GM18867 (cell line): Measurements from ENCODE around the gene DNAH14.
"Not testable (repeated sequence)": the region's sequence is repeated elsewhere in the genome, so short reads cannot be mapped to it uniquely, and the experiment has no call there.

Source experiments
- ATAC-seq: cut with Tn5 transposase; IDR thresholded peaks from one replicate; pipeline ENCODE4 v1.9.1; 2021; ENCODE audit warnings: mild to moderate bottlenecking, moderate library complexity; ENCODE audit not compliant: unreplicated experiment

DNAH14 gene

GRCh38 chr1:224989615-224990014, 60.1 kb downstream of the DNAH14 start:
- ATAC-seq: no peak

- not testable (repeated sequence) for ATAC-seq
Observed at GRCh38 chr1:224991550-224991949, 62.1 kb downstream of the DNAH14 start.

- ATAC-seq: no peak
Observed at GRCh38 chr1:224995602-224996001, 66.1 kb downstream of the DNAH14 start.

GRCh38 chr1:224996266-224996665, 66.8 kb downstream of the DNAH14 start:
- ATAC-seq: no peak

GRCh38 chr1:224998185-224998584, 68.7 kb downstream of the DNAH14 start:
- no peak for ATAC-seq

DNA sequence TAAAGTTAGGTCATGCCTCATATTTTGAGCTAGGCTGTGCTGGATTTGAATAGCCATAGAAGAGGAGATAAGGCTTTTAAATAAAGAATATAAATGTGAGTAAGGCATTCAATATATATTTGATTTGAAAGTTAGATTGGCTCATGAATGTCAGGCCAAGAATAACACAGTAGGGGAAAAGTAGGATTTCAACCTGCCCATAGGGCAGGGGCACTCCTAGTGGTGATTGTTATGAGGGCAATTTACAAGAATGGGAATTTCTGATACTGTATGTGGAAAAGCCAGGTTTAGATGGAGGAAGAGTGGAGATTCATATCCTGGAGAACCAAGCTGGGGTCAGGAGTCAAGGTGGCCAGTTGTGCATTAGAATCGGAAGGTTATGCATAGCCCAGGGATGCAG, 74.9 kb downstream of the DNAH14 start:
- ATAC-seq: no peak

DNA sequence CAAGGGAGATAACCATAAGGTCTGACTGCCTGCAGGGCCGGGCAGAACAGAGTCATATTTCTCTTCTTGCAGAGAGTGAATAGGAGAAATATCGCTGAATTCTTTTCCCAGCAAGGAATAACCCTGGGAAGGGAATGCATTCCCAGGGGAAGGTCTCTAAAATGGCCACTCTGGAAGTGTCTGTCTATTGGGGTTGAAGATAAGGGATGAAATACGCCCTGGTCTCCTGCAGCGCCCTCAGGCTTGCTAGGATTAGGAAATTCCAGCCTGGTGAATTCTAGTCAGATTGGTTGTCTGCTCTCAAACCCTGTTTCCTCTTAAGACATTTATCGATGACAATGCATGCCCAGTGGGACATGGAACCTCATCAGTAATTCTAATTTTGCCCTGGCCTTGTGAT, 76.9 kb downstream of the DNAH14 start:
- not testable (repeated sequence) for ATAC-seq

- ATAC-seq: not testable (repeated sequence)
Observed at GRCh38 chr1:225008050-225008449, 78.6 kb downstream of the DNAH14 start.

GRCh38 chr1:225021037-225021436, 91.6 kb downstream of the DNAH14 start:
- no peak for ATAC-seq

DNA sequence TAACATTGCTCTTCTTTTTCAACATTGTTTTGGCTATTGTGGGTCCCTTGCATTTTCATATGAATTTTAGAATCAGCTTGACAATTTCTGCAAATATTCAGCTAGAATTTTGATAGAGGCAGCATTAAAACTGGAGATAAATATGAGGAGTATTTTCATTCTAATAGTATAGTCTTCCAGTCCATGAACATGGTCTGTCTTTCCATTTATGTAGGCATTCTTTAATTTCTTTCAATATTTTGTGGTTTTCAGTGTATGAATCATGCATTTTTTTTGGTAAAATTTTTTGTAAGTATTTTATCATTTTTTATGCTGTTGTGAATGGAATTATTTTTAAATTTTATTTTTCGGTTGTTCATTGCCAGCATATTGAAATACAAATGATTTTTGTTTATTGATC, 97.2 kb downstream of the DNAH14 start:
- ATAC-seq: no peak

GRCh38 chr1:225036441-225036840, 107.0 kb downstream of the DNAH14 start:
- ATAC-seq: not testable (repeated sequence)

DNA sequence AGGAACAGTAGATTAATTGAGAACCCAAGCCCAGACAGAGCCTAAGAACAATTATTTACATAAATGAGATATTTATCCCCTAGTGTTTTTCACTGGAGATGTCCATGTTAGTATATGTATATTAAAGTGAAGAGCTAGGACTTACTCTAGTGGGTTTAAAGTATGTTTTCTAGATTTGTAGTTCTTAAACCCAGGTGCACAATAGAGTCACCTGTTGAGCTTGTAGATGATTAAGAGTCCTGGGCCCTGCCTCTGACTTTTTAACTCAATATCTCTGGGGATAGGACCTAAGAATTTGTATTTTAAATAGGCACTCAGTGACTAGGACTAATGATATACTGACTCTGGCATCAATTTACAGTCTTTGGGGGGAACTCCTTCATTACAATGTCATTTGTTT, 112.8 kb downstream of the DNAH14 start:
- ATAC-seq: no peak

- no peak for ATAC-seq
Observed at GRCh38 chr1:225044258-225044657, 114.8 kb downstream of the DNAH14 start.

- no peak for ATAC-seq
Observed at GRCh38 chr1:225049594-225049993, 120.1 kb downstream of the DNAH14 start.

- no peak for ATAC-seq
Observed at GRCh38 chr1:225063722-225064121, 134.2 kb downstream of the DNAH14 start.

- ATAC-seq: no peak
Observed at GRCh38 chr1:225070972-225071371, 141.5 kb downstream of the DNAH14 start.

DNA sequence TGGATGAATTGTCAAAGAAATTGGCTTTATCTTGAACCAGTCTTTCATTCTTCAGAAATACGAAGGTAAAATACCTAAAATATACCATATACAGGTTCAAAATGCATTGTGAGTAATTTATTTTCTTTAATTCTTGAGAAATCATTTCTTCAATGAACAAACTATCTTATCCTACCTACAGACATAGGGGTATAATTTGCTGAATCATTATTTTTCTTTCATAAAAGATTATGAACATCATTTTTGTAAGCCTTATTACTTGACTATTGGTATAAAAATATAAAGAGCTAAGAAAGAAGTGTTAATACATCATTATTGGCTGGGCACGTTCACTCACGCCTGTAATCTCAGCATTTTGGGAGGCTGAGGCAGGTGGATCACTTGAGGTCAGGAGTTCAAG, 167.7 kb downstream of the DNAH14 start:
- ATAC-seq: no peak

DNA sequence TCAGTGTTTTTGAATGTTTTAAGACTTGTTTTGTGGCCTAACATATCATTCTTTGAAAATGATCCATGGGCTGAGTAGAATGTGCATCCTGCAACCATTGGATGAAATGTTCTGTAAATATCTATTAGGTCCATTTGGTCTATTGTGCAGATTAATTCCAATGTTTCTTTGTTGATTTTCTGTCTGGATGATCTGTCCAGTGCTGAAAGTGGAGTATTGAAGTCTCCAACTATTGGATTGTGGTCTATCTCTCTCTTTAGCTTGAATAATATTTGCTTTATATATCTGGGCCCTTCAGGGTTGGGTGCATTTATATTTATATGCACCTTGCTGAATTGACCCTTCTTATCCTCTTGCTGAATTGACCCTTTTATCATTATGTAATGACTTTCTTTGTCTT, 181.5 kb downstream of the DNAH14 start:
- no peak for ATAC-seq

DNA sequence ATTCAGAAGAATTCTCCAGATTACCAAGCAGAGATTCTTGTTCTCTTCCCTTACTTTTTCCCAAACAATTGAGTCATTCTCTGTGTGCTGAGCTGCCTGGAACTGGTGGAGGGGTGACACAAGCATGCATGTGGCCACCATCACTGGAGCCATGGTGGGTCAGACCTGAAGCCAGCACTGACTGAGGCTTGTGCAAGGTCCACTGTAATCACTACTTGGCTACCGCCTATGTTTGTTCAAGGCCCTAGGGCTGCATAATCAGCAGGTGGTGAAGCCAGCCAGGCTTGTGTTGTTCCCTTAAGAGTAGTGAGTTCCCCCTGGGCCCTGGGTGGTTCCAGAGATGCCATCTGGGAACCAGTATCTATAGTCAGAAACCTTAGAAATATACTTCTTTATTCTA, 183.8 kb downstream of the DNAH14 start:
- no peak for ATAC-seq

DNA sequence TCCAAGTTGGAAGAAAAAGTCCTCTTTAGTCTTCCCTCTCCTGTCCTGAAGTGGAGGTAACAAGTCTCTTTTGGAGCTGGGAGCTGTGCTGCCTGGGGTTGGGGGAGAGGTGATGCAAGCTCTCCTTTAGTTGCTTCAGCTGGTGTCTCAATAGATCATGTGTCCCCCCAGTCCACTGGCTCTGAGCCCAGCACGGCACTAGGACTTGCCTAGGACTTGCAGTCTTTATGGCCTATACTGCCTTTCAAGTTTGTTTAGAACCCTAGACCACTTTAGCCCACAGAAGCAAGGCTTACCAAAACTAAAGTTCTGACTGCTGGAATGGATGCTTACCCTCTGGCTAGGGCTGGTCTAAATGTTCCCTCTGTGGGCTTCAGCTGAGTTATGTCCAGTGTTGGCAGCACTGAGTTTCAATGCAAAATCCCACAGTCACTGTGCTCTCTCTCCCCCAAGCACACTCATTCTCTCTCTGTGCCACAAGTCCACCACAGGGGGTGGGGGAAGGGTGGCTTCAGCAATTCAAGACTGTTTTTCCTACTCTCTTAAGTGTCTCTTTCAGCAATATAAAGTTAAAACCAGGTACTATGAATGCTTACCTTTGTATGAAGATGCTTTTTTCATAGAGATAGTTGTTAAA, 185.0 kb downstream of the DNAH14 start:
- ATAC-seq: no peak

- no peak for ATAC-seq
Observed at GRCh38 chr1:225119307-225119706, 189.8 kb downstream of the DNAH14 start.

GRCh38 chr1:225121095-225121494, 191.6 kb downstream of the DNAH14 start:
- no peak for ATAC-seq

- no peak for ATAC-seq
Observed at GRCh38 chr1:225131869-225132268, 202.4 kb downstream of the DNAH14 start.
